Fibroblast of mammary gland (primary cell): ENCODE results near the gene ZNF746.

Experiments
- DNase-seq: peaks from one replicate; pipeline ENCODE4 v3.0.0-alpha.2; 2010; ENCODE audit warnings: low read depth
- H3K4me3 ChIP-seq: 2 replicates; pipeline ENCODE4 v1.5.1; 2011; ENCODE audit warnings: low read depth, mild to moderate bottlenecking, low read length, moderate library complexity; ENCODE audit not compliant: control insufficient read depth
- TF ChIP-seq, protein P1 (sequence below): conservative IDR thresholded peaks from 2 replicates; pipeline ENCODE4 v1.5.1; 2011; ENCODE audit warnings: low read depth, low read length, inconsistent platforms; ENCODE audit not compliant: control insufficient read depth, insufficient read depth

ZNF746 gene

DNA sequence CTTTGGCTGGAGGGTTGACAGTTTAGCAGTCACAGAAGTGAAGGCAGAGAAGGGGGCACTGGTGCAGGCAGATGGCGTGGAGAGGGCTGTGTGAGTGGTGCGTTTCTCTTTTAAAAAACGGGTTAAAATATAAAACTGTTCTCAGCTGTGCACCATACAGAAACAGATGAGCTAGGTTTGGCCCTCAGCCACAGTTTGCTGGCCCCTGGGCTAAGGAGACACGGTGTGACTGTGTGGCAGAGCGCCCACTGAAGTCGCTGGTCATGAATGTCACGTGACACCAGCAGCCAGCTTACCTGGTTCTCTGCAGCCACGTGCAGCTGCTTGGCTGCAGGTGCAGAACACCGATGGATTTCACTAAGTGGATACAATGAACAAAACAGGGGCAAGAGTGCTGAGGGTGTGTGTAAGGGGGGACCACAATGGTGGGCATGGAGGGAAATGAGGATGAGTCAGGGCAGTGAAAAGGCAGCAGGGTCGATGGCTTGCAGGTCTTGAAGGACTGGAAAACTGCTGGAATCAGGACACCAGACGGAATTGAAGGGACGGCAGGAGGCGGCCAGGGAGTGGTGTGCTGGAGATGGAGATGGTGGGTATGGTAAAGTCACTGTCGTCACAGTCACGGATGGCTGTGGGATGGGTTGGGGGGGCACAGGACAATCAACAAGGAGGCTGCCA, 7.4 kb downstream of the ZNF746 start:
- DNase-seq = no peak
- TF ChIP-seq, protein P1, sequence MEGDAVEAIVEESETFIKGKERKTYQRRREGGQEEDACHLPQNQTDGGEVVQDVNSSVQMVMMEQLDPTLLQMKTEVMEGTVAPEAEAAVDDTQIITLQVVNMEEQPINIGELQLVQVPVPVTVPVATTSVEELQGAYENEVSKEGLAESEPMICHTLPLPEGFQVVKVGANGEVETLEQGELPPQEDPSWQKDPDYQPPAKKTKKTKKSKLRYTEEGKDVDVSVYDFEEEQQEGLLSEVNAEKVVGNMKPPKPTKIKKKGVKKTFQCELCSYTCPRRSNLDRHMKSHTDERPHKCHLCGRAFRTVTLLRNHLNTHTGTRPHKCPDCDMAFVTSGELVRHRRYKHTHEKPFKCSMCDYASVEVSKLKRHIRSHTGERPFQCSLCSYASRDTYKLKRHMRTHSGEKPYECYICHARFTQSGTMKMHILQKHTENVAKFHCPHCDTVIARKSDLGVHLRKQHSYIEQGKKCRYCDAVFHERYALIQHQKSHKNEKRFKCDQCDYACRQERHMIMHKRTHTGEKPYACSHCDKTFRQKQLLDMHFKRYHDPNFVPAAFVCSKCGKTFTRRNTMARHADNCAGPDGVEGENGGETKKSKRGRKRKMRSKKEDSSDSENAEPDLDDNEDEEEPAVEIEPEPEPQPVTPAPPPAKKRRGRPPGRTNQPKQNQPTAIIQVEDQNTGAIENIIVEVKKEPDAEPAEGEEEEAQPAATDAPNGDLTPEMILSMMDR = no peak
- no peak overlapping the region for H3K4me3 ChIP-seq

DNA sequence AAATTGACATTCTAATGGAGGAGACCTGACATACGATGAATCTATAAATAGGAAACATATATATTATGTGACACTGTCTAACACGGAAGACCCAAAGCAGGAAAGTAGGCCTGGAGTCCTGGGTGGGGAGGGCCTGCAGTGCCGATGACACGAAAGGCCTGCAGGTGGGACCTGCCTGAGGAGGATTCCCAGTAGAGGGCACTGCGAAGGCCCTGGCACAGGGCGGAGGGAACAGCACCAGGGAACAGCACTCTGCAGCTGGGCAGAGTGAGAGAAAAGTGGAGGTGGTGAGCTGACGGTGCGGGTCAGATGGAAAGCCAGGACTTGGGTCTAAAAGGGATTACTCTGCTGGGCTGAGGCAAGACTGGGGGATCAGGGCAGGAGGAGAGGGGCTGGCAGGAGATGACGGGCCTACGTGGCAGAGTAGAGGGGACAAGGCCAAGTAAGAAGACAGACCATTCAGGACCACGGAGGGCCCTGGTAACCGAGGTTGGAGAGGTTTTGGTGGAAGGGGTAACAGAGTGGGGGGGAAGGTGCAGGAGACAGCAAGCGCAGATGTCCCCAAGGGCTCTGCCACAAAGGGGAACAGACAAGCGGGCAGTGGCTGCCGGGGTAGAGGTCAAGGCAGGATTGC, 8.1 kb downstream of the ZNF746 start:
- DNase-seq = peak; percentile 3
- H3K4me3 ChIP-seq = no peak overlapping the region
- TF ChIP-seq, protein P1 = peak; percentile 11

DNA sequence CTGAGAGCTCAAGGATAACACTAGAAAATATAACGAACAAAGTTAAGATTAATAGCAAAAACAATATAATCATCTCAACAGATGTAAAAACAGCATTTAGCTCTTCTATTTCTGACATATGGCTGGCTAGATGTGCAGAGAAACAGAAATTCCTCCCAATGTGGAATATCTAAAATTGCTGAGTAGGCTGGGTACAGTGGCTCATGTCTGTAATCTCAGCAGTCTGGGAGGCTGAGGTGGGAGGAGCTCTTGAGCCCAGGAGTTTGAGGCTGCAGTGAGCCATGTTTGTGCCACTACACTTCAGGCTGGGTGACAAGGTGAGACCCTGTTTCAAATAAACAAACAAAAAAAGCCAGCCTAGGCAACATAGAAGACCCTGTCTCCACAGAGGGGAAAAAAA, 18.0 kb downstream of the ZNF746 start:
- no peak for DNase-seq
- no peak overlapping the region for H3K4me3 ChIP-seq
- TF ChIP-seq, protein P1 = no peak

DNA sequence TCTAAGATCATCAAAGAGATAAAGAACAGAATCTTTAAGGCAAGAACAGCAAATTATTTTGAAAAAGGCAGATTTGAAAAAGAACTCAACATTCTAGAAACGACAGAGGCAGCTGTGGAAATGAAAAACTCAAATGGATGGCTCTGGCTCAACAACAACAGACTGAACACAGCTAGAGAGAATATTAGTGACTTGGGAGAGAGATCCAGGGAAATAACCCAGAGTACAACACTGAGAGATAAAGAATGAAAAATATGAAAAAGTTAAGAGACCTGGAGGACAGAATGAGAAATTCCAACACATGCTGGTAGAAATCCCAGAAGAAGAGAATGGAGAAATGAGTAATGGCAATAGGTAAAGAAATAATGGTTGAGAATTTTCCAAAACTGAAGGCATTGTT, 18.9 kb downstream of the ZNF746 start:
- TF ChIP-seq, protein P1 = no peak
- no peak for DNase-seq
- H3K4me3 ChIP-seq = no peak overlapping the region

DNA sequence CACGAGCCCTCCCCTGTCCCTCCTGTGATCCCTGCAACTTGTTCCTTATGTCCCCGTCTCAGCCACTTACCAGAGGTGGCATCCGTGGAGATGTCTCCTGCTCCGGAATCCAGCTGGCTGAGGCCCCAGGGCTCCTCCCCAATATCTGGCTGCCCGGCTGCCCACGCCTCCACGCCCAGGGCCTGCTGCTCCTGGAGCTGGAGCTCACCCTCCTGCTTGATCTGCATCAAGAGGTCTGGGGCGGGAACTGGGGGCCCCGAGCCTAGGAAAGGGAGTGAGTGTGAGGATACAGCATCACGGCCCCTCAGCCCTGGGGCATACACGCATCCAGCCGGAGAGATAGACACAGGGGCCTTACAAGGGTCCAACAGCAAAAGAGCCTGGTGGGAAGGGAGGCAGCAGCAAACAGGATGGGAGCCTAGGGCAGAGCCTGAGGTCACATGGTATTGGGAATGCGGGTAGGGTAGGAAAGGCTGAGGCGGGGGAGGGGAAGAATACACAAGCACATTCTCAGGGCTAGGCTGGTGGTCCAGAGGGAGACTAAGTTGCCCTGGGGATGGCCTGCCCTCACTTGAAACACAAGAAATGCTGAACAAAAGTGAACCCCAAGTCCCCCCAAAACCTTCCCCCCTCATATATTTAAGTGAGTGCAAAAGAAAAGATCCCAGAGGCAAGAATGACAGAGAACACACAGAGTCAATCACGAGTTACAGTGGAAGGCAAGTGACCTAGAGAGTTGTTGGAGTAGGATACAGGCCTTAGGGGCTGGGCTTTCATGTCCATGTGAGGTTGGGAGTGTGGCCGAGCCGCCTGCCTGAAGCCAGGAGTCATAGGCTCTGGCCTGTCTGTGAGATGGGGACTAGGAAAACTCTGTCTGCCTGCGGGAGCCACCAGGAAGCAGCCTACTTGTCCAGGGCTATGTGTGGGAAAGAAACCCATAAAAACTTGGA, 19.8 kb downstream of the ZNF746 start:
- H3K4me3 ChIP-seq = no peak overlapping the region
- TF ChIP-seq, protein P1 = no peak

DNA sequence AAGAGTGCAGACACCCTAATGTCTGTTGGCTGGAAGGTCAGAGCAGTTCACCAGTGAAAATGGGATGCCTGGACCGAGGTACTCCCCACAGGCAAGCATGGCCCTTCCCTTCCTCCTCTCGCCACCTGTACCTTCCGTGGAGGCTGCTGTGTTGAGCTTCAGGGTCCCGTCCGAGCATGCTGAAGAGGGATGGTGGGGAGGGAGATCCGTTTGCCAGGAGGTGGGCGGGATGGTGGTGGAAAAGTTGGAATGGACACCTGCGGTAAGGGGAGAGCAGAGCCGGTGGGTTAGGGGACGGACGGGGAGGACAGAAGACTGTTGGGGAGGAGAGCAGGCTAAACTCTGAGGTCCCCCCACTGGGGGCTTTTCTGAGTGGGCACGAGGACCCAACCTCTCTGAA, 20.8 kb downstream of the ZNF746 start:
- DNase-seq = no peak
- TF ChIP-seq, protein P1 = no peak
- H3K4me3 ChIP-seq = no peak overlapping the region

More for the DNA sequence above, 19.8 kb downstream of the ZNF746 start:
- DNase-seq = no peak
